ENCODE results near the gene AEBP1. TPM values are rescaled to one million over a fixed set of nuclear protein-coding genes. Genes with fewer than 3 reads are reported as not detected.

Gene AEBP1
- total and polyA plus RNA-seq, 2 of the 4 experiments (the other 2 are of a cell fraction) = 1.1 to 5.7 TPM

DNA sequence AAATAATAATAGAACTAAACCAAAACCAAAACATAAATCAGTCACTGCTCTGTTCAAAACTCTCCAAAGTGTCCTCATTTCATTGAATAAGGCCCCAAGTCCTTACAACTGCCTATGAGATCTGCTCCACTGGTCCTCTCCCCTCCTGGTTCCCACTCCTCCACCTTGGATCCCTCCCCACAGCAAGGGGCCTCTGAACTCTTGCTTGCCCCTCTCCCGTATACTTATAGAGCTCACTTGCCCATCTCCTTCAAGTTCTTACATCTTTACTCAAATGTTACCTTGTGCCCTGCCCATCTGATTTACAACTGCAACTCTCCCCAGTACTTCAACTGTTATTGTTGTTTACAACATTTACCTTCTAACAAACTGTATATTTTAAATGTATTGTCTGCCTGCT, 18.4 kb downstream of the AEBP1 start (continued):
- TF ChIP-seq, protein P1, sequence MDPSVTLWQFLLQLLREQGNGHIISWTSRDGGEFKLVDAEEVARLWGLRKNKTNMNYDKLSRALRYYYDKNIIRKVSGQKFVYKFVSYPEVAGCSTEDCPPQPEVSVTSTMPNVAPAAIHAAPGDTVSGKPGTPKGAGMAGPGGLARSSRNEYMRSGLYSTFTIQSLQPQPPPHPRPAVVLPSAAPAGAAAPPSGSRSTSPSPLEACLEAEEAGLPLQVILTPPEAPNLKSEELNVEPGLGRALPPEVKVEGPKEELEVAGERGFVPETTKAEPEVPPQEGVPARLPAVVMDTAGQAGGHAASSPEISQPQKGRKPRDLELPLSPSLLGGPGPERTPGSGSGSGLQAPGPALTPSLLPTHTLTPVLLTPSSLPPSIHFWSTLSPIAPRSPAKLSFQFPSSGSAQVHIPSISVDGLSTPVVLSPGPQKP (IDR thresholded peaks at IDR 0.05; ENCODE audit: borderline replicate concordance, low read depth, low read length) = no peak
- TF ChIP-seq BHLHE40 (IDR thresholded peaks at IDR 0.05; ENCODE audit: low read depth, low read length) = no peak
- no peak for TF ChIP-seq CHD1 (IDR thresholded peaks at IDR 0.05; ENCODE audit: low read depth, low read length)
- no peak for TF ChIP-seq CEBPB (IDR thresholded peaks at IDR 0.05; ENCODE audit: low read depth, low read length)
- TF ChIP-seq, protein P2, sequence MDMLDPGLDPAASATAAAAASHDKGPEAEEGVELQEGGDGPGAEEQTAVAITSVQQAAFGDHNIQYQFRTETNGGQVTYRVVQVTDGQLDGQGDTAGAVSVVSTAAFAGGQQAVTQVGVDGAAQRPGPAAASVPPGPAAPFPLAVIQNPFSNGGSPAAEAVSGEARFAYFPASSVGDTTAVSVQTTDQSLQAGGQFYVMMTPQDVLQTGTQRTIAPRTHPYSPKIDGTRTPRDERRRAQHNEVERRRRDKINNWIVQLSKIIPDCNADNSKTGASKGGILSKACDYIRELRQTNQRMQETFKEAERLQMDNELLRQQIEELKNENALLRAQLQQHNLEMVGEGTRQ (IDR thresholded peaks at IDR 0.05; ENCODE audit: low read depth, low read length) = no peak
